Brain microvascular endothelial cell (primary cell): ENCODE measurements around the gene SOWAHB.
"Not testable (repeated sequence)": the region's sequence is repeated elsewhere in the genome, so short reads cannot be mapped to it uniquely, and the experiment has no call there.

Source experiments
- DNase-seq: peaks from one replicate; pipeline ENCODE4 v3.0.0-alpha.2; 2020
- H3K27ac ChIP-seq: fragments of 250-450 bp; sonication (Bioruptor Pico); 2 replicates; pipeline ENCODE4 v1.5.1; 2020; ENCODE audit warnings: mild to moderate bottlenecking, moderate library complexity
- H3K27me3 ChIP-seq: fragments of 250-450 bp; sonication (Bioruptor Pico); replicated peaks from 2 replicates; pipeline ENCODE4 v1.5.1; 2020; ENCODE audit warnings: mild to moderate bottlenecking
- H3K36me3 ChIP-seq: fragments of 250-450 bp; sonication (Bioruptor Pico); replicated peaks from 2 replicates; pipeline ENCODE4 v1.5.1; 2020; ENCODE audit warnings: mild to moderate bottlenecking
- H3K4me3 ChIP-seq: 2 replicates; pipeline ENCODE4 v1.5.1; 2011; ENCODE audit warnings: low read depth, mild to moderate bottlenecking, control low read depth, low read length, moderate library complexity
- in situ Hi-C: cut with HindIII; loops from 2 replicates; pipeline ENCODE4 v1.10.0; 2017; ENCODE audit warnings: low sequenced_read_pairs, low pct_ligation_motif_present
- TF ChIP-seq, protein P1 (sequence below): IDR thresholded peaks from 2 replicates; pipeline ENCODE4 v1.5.1; 2011; ENCODE audit warnings: low read depth, mild to moderate bottlenecking, moderate library complexity, low read length, control low read depth, inconsistent platforms; ENCODE audit errors: missing control alignments

SOWAHB gene

DNA sequence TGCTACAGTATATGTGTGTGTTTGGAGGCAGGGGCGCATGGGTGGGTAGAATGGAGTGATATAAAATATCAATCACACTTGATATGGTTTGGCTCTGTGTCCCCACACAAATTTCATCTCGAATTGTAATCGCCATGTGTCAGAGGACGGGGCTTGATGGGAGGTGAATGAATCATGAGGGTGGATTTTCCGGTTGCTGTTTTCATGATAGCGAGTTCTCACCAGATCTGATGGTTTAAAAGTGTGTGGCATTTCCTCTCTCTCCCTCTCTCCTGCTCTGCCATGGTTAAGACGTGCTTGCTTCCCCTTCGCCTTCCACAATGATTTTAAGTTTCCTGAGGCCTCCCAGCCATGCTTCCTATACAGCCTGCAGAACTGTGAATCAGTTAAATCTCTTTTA lies 14.8 kb downstream of the SOWAHB start:
- TF ChIP-seq, protein P1, sequence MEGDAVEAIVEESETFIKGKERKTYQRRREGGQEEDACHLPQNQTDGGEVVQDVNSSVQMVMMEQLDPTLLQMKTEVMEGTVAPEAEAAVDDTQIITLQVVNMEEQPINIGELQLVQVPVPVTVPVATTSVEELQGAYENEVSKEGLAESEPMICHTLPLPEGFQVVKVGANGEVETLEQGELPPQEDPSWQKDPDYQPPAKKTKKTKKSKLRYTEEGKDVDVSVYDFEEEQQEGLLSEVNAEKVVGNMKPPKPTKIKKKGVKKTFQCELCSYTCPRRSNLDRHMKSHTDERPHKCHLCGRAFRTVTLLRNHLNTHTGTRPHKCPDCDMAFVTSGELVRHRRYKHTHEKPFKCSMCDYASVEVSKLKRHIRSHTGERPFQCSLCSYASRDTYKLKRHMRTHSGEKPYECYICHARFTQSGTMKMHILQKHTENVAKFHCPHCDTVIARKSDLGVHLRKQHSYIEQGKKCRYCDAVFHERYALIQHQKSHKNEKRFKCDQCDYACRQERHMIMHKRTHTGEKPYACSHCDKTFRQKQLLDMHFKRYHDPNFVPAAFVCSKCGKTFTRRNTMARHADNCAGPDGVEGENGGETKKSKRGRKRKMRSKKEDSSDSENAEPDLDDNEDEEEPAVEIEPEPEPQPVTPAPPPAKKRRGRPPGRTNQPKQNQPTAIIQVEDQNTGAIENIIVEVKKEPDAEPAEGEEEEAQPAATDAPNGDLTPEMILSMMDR: no peak
- Histone ChIP-seq H3K27ac (peak overlapping the region; percentile 40), H3K36me3 (no peaks in the 10 kb centered on the region), H3K4me3 (no peak overlapping the region), H3K27me3 (no peaks in the 10 kb centered on the region)
- in situ Hi-C loops: no loop called here
- DNase-seq: peak; percentile 93

DNA sequence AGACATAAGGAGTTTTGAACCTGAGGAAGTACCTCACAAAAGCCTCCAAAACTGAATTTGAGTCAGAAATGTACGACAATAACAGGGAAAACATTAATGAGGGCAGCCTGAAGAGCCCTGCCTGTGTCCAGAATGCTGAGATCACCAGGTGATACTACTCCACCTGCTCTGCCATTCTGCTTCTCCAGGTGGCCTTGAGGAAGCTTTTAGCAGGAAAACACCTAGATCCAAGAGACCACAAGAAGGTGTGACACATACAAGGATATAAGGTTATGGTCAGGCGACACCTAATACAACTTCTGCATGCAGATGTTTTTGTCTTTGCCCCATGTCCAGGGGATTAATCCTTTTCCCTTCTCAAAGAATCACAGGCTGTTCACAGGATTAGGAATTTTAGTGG lies 15.3 kb downstream of the SOWAHB start:
- Histone ChIP-seq H3K4me3 (no peak overlapping the region), H3K27ac (peak overlapping the region; percentile 40), H3K27me3 (no peaks in the 10 kb centered on the region), H3K36me3 (no peaks in the 10 kb centered on the region)
- DNase-seq: no peak
- in situ Hi-C loops: no loop called here
- TF ChIP-seq, protein P1: no peak

DNA sequence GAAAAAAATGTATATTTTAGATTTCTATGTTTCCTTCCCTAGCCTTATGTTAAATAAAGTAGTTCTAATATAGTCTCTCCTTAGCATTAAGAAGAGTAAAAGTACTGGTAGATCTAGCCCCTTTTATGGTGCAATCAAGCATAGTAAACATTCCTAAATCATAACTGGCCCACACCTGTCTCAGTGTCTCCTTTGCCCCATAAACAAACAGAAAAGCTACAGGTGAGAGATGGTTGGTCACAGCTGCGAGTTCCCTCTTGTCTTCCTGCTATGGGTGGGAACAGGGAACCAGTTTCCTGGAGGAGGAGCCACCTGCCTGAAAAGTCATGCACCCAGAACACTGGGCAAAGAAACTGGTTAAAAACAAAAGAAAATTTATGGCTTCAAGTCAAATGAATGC lies 16.6 kb downstream of the SOWAHB start:
- TF ChIP-seq, protein P1: no peak
- no peak overlapping the region for H3K4me3 ChIP-seq
- no peaks in the 10 kb centered on the region for H3K36me3 ChIP-seq
- H3K27ac ChIP-seq: no peak overlapping the region
- no peak for DNase-seq
- no peaks in the 10 kb centered on the region for H3K27me3 ChIP-seq
- in situ Hi-C loops: no loop called here

DNA sequence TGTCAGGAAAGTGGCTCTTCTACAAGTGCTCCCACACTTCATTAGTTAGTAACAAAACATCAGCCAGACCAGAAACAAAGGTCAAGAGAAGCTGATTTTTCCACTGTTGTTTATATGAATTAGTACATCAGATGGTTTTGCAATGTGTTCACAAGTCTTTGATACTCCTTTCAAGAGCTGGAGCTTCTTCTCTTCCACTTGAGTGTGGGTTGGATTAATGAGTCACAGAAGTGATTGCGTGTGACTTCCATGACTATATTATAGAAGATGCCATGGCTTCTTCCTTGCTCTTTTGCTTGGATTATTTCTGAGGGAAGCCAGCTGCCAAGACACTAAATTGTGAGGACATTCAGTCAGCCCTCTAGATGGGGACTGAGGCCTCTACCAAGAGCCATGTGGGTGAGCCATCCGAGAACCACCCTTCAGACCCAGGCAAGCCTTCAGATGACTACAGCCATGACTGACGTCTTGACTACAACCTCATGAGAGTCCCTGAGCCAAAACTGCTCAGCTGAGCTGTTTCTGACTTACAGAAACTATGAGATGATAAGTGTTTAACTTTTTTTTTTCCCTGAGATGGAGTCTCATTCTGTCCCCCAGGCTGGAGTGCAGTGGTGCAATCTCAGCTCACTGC lies 18.1 kb downstream of the SOWAHB start:
- DNase-seq: no peak
- Histone ChIP-seq H3K27me3 (no peaks in the 10 kb centered on the region), H3K4me3 (no peak overlapping the region), H3K36me3 (no peaks in the 10 kb centered on the region), H3K27ac (no peak overlapping the region)
- in situ Hi-C loops: no loop called here
- TF ChIP-seq, protein P1: no peak

DNA sequence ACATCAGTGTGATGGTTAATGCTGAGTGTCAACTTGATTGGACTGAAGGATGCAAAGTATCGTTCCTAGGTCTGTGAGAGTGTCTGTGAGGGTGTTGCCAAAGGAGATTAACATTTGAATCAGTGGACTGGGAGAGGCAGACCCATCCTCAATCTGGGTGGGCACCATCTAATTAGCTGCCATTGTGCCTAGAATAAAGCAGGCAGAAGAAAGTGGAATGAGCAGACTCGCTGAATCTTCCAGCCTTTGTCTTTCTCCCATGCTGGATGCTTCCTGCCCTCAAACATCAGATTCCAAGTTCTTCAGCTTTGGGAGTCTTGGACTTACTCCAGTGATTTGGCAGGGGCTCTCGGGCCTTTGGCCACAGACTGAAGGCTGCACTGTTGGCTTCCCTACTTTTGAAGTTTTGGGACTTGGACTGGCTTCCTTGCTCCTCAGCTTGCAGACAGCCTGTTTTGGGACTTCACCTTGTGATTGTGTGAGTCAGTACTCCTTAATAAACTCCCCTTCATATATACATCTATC lies 19.2 kb downstream of the SOWAHB start:
- H3K27ac ChIP-seq, in situ Hi-C loops, H3K4me3 ChIP-seq, H3K27me3 ChIP-seq, DNase-seq, H3K36me3 ChIP-seq: not testable (repeated sequence)

DNA sequence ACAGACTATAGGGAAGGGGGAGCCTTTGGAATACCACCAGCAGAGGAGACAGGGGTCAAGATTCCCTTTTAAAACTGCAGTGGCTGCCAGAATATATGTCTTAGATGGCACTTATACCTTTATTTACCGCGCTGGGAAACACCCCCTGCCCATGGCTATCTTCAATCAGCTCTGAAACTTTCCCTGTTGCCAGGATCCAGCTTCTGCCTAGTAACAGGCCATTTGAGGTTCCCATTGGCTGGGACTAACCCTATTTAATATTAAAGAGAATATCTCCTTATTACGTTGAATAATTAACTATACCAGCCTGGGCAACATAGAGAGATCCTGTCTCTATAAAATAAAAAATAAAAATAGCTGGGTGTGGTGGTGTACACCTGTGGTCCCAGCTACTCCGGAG lies 23.8 kb downstream of the SOWAHB start:
- Histone ChIP-seq H3K27ac (no peak overlapping the region), H3K4me3 (no peak overlapping the region), H3K36me3 (no peaks in the 10 kb centered on the region), H3K27me3 (no peaks in the 10 kb centered on the region)
- no peak for DNase-seq
- in situ Hi-C loops: no loop called here
- TF ChIP-seq, protein P1: no peak
